K562 (cell line): Measurements from ENCODE around the gene ENDOV. TPM values are rescaled to one million over a fixed set of nuclear protein-coding genes. Genes with fewer than 3 reads are reported as not detected.
"Not testable (repeated sequence)": the region's sequence is repeated elsewhere in the genome, so short reads cannot be mapped to it uniquely, and the experiment has no call there.

ENCODE experiments used
- ATAC-seq: fragments of 200-7000 bp; cut with Tn5 transposase; 3 replicates; pipeline ENCODE4 v1.9.1; 2020; ENCODE audit warnings: moderate library complexity
- BruUV-seq: library from RNA; stranded (reverse); fragments of 400-500 nt; replicated peaks from 2 replicates; lab custom pipeline; 2021; lab: Mats Ljungman, UMichigan
- CTCF ChIA-PET: fragments of 300-600 bp; formaldehyde crosslinking; extraction: SDS; loops from one replicate; lab custom pipeline; 2021; ENCODE audit warnings: low intra/inter-chr PET ratio; lab: Yijun Ruan, JAX
- POLR2A ChIA-PET: fragments of 300-600, 350-650 bp; sonication (Branson Sonifier 250); formaldehyde crosslinking; extraction: SDS; loops from one replicate; lab custom pipeline; 2021; ENCODE audit warnings: antibody characterized with exemption, inconsistent platforms; lab: Yijun Ruan, JAX
- DNase-seq, 4 experiments: peaks; one replicate each; pipeline versions ENCODE4 v3.0.0 to v3.0.0-alpha.2; 2011 to 2018; ENCODE audit warnings: low spot score in 3 of 4, mixed read lengths in 3 of 4; ENCODE audit errors: extremely low read depth in 1 of 4
- FAIRE-seq: peaks from 2 replicates; lab custom pipeline; 2011; peaks lifted over from hg19 to GRCh38; lab: Jason Lieb, UNC
- H2AFZ ChIP-seq: 2 replicates; pipeline ENCODE4 v1.6.0; 2011; ENCODE audit warnings: low read depth, low read length, control low read depth, inconsistent platforms
- H3K27ac ChIP-seq: fragments of 200-600 bp; 3 replicates; pipeline ENCODE4 v1.8.0; 2011; ENCODE audit warnings: low read depth, mild to moderate bottlenecking, control low read depth, inconsistent platforms, low read length, moderate library complexity, mixed read lengths; ENCODE audit errors: extremely low read depth
- H3K27me3 ChIP-seq, 2 experiments: fragments of 300-600 bp in 1 of 2; 2 replicates in 1 of 2; 3 replicates in 1 of 2; pipeline versions ENCODE4 v1.6.0 to v1.8.0; 2011; ENCODE audit warnings: inconsistent platforms in 2 of 2, low read length in 2 of 2, mild to moderate bottlenecking in 1 of 2, mixed read lengths in 1 of 2, moderate library complexity in 1 of 2; ENCODE audit not compliant: control insufficient read depth in 2 of 2, insufficient read depth in 2 of 2
- H3K36me3 ChIP-seq: fragments of 300-600 bp; 3 replicates; pipeline ENCODE4 v1.8.0; 2011; ENCODE audit warnings: mild to moderate bottlenecking, low read length, inconsistent platforms; ENCODE audit not compliant: control insufficient read depth, insufficient read depth
- H3K4me1 ChIP-seq, 2 experiments: fragments of 200-600 bp in 1 of 2; replicated peaks in 1 of 2; 2 replicates in 1 of 2; 3 replicates in 1 of 2; pipeline versions ENCODE4 v1.5.1 to v1.8.0; 2011; ENCODE audit warnings: inconsistent platforms in 2 of 2, low read length in 2 of 2, mild to moderate bottlenecking in 1 of 2, mixed read lengths in 1 of 2, moderate library complexity in 1 of 2; ENCODE audit not compliant: control insufficient read depth in 2 of 2, insufficient read depth in 2 of 2
- H3K4me2 ChIP-seq: 2 replicates; pipeline ENCODE4 v1.6.1; 2011; ENCODE audit warnings: low read length, control low read depth, inconsistent platforms, mixed read lengths; ENCODE audit not compliant: insufficient read depth
- H3K4me3 ChIP-seq: fragments of 200-600 bp; sonication (generic), shearing (Covaris generic); 2 replicates; pipeline ENCODE4 v1.5.1; 2016; ENCODE audit warnings: control low read depth, inconsistent platforms
- H3K79me2 ChIP-seq: fragments of 200-600 bp; 3 replicates; pipeline ENCODE4 v1.8.0; 2011; ENCODE audit warnings: low read length, inconsistent platforms; ENCODE audit not compliant: control insufficient read depth, insufficient read depth
- H3K9ac ChIP-seq, 2 experiments: 2 replicates each; pipeline versions ENCODE4 v1.6.0 to v1.6.1; 2011; ENCODE audit warnings: low read depth in 2 of 2, low read length in 2 of 2, control low read depth in 1 of 2, inconsistent platforms in 1 of 2, mild to moderate bottlenecking in 1 of 2, mixed read lengths in 1 of 2; ENCODE audit not compliant: insufficient read depth in 1 of 2
- H3K9me1 ChIP-seq: one replicate; pipeline ENCODE4 v1.6.0; 2011; ENCODE audit warnings: inconsistent platforms, mild to moderate bottlenecking, low read length, moderate library complexity; ENCODE audit not compliant: control insufficient read depth, insufficient read depth
- H3K9me3 ChIP-seq: replicated peaks from 2 replicates; pipeline ENCODE4 v1.5.1; 2011; ENCODE audit warnings: low read depth, low read length, inconsistent platforms; ENCODE audit not compliant: control insufficient read depth, insufficient read depth
- H4K20me1 ChIP-seq: replicated peaks from 2 replicates; pipeline ENCODE4 v1.6.1; 2011; ENCODE audit warnings: low read length, inconsistent platforms, mixed read lengths; ENCODE audit not compliant: control insufficient read depth, insufficient read depth
- DNMT1 ChIP-seq: fragments of 450-650 bp; IDR thresholded peaks from 2 replicates; pipeline ENCODE4 v1.6.1; 2016; ENCODE audit warnings: antibody characterized with exemption, mild to moderate bottlenecking
- EP400 ChIP-seq: fragments of 450-650 bp; IDR thresholded peaks from 2 replicates; pipeline ENCODE4 v1.6.1; 2017; ENCODE audit warnings: antibody characterized with exemption, mild to moderate bottlenecking, moderate library complexity
- GABPA ChIP-seq: fragments of 200-800 bp; sonication (Bioruptor generic); conservative IDR thresholded peaks from 2 replicates; pipeline ENCODE4 v1.6.1; 2016; ENCODE audit warnings: low read depth, missing genetic modification characterization, missing compliant biosample characterization
- NCOA2 ChIP-seq, 2 experiments: fragments of 450-650 bp; IDR thresholded peaks; 2 replicates each; pipeline ENCODE4 v1.6.1; 2018; ENCODE audit warnings: mild to moderate bottlenecking in 2 of 2, moderate library complexity in 1 of 2; ENCODE audit not compliant: partially characterized antibody in 2 of 2
- SAFB2 ChIP-seq: fragments of 200-400 bp; formaldehyde crosslinking; IDR thresholded peaks from 2 replicates; pipeline ENCODE4 v1.6.1; 2018; ENCODE audit warnings: borderline replicate concordance, low read length, low read depth, moderate library complexity; ENCODE audit not compliant: severe bottlenecking
- SMARCC2 ChIP-seq: fragments of 450-650 bp; IDR thresholded peaks from 2 replicates; pipeline ENCODE4 v1.6.1; 2017; ENCODE audit warnings: antibody characterized with exemption, moderate library complexity, mild to moderate bottlenecking, low read depth
- ZNF224 ChIP-seq: sonication (generic); formaldehyde crosslinking; IDR thresholded peaks from 2 replicates; pipeline ENCODE4 v1.8.0; 2022; ENCODE audit warnings: mild to moderate bottlenecking, missing genetic modification reagents
- WGBS: fragments of 100-300 bp; shearing (Covaris generic); methylation state at CpG from one replicate; pipeline ENCODE4 v1.1.6; 2016; ENCODE audit warnings: low coverage, mixed read lengths; ENCODE audit not compliant: insufficient coverage; ENCODE audit errors: missing lambda C conversion rate; 5-methylcytosine and 5-hydroxymethylcytosine counted together
- in situ Hi-C: fragments of 300-500 bp; cut with MboI; formaldehyde crosslinking; loops from 4 replicates; pipeline ENCODE4 v1.15.0; 2018; ENCODE audit warnings: inconsistent platforms, mixed read lengths
- intact Hi-C: fragments of 100-400 bp; cut with micrococcal nuclease; formaldehyde crosslinking; loops from 2 replicates; pipeline ENCODE4 v1.14.2; 2022
- polyA plus RNA-seq, 8 experiments: library from polyadenylated mRNA; depleted of rRNA in 4 of 8; stranded (reverse) in 5 of 8; unstranded in 3 of 8; fragments of >200 nt; fragmentation: Nextera tagmentation in 2 of 8; fragmentation: Illumina TruSeq in 1 of 8; extraction: Ambion mirVana in 2 of 8; extraction: Trizol in 1 of 8; gene quantifications; 2 replicates each; pipeline versions ENCODE4 v1.2.1 to v1.2.3, GENCODE V29; 2011 to 2014; ENCODE audit warnings: inconsistent platforms in 1 of 8, missing spikeins in 1 of 8
- total RNA-seq, 7 experiments: library from RNA; depleted of rRNA in 6 of 7; stranded (reverse); fragments of >200 nt in 6 of 7; fragmentation: Illumina TruSeq in 2 of 7; extraction: Trizol in 2 of 7; gene quantifications; 2 replicates each; pipeline versions ENCODE4 v1.2.1 to v1.2.3, GENCODE V29; 2011 to 2021; ENCODE audit warnings: low replicate concordance in 1 of 7

Gene ENDOV
- total and polyA plus RNA-seq, 9 of the 15 experiments (the other 6 are each of a cell fraction or from before 2014, with no cell fraction given), result 1.2 to 8.2 (median 3.7) TPM

GRCh38 chr17:80397686-80398085 is 17.3 kb upstream of the ENDOV start (continued):
- no peak for TF ChIP-seq DNMT1
- TF ChIP-seq SAFB2, result no peak
- no peak for TF ChIP-seq SMARCC2
- no peak for TF ChIP-seq EP400
- TF ChIP-seq NCOA2 (IDR thresholded peaks at IDR 0.05; ENCODE audit: partially characterized antibody in 2 of 2), result no peak
- TF ChIP-seq GABPA, result no peak
- no peak for TF ChIP-seq ZNF224

GRCh38 chr17:80401086-80401485 is 13.9 kb upstream of the ENDOV start:
- FAIRE-seq, ATAC-seq, DNase-seq, H4K20me1 ChIP-seq, intact Hi-C loops, BruUV-seq, H3K9me3 ChIP-seq, H3K4me1 ChIP-seq, H2AFZ ChIP-seq, H3K36me3 ChIP-seq, H3K4me3 ChIP-seq, H3K9me1 ChIP-seq, in situ Hi-C loops, H3K4me2 ChIP-seq, H3K9ac ChIP-seq, H3K79me2 ChIP-seq, H3K27ac ChIP-seq, CTCF ChIA-PET: not testable (repeated sequence)
- WGBS, result 2% methylated on average over 9 of the region's 9 CpGs
- peaks cover 34 to 64% of the 10 kb centered on the region in 2 experiments; a peak in 4 of 5 replicates for H3K27me3 ChIP-seq
- POLR2A ChIA-PET, result interaction anchor here (0.6 to 0.8 kb wide), 2 partner anchors 116 to 252 kb away, joined by 3 read pairs; no protein-coding TSS in a partner anchor

GRCh38 chr17:80402102-80402501 is 12.9 kb upstream of the ENDOV start:
- in situ Hi-C loops, H3K4me3 ChIP-seq, POLR2A ChIA-PET, H3K27ac ChIP-seq, H3K79me2 ChIP-seq, H3K36me3 ChIP-seq, H2AFZ ChIP-seq, ATAC-seq, FAIRE-seq, intact Hi-C loops, H4K20me1 ChIP-seq, H3K9me3 ChIP-seq, CTCF ChIA-PET, DNase-seq, H3K9me1 ChIP-seq, H3K4me2 ChIP-seq, H3K4me1 ChIP-seq, H3K9ac ChIP-seq, BruUV-seq: not testable (repeated sequence)
- 21% methylated on average over 13 of the region's 13 CpGs for WGBS
- H3K27me3 ChIP-seq, result peaks cover 43 to 66% of the 10 kb centered on the region in 2 experiments
